ENCODE measurements around the gene RTCB.
A peak's percentile ranks its signal among the peaks of the same experiment; 100 is the strongest.

RTCB gene

DNA sequence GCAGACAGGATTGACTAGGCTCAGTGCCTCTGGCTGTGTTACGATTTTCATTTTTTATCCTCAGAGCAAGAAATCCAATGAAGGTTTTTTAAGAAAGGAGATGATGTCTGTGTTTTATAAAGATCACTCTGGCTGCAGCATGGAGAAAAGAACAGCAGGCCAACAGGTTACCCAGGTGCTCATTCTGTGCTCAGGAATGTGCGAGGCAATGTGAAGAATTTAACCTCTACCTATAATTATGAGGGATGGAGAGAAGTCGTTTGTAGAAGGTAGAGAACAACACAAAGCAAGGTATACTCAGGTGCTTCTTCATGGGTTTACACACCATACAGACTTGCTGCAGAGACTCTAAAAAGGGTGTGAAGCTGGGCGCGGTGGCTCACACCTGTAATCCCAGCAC, 10.0 kb upstream of the RTCB start:
- Histone ChIP-seq H4K20me1 (ENCODE audit: insufficient read depth, low read length) (no peaks in the 10 kb centered on the region), H3K79me2 (ENCODE audit: low read length) (no peaks in the 10 kb centered on the region), H3K9me3 (ENCODE audit: insufficient read depth, low read length) (no peaks in the 10 kb centered on the region), H3K4me2 (ENCODE audit: low read length) (peak overlapping the region; percentile 42), H3K36me3 (replicated peaks; ENCODE audit: low read depth, low read length) (no peaks in the 10 kb centered on the region), H3K4me3 (ENCODE audit: low read length) (no peak overlapping the region), H3K9ac (ENCODE audit: low read length) (no peak overlapping the region), H3K27ac (ENCODE audit: low read length) (no peak overlapping the region), H3K27me3 (ENCODE audit: low read depth, low read length) (peaks cover 11% of the 10 kb centered on the region), H2AFZ (ENCODE audit: low read depth, low read length) (no peak overlapping the region), H3K4me1 (ENCODE audit: low read length) (peaks cover 14% of the 10 kb centered on the region)
- TF ChIP-seq, protein P1, sequence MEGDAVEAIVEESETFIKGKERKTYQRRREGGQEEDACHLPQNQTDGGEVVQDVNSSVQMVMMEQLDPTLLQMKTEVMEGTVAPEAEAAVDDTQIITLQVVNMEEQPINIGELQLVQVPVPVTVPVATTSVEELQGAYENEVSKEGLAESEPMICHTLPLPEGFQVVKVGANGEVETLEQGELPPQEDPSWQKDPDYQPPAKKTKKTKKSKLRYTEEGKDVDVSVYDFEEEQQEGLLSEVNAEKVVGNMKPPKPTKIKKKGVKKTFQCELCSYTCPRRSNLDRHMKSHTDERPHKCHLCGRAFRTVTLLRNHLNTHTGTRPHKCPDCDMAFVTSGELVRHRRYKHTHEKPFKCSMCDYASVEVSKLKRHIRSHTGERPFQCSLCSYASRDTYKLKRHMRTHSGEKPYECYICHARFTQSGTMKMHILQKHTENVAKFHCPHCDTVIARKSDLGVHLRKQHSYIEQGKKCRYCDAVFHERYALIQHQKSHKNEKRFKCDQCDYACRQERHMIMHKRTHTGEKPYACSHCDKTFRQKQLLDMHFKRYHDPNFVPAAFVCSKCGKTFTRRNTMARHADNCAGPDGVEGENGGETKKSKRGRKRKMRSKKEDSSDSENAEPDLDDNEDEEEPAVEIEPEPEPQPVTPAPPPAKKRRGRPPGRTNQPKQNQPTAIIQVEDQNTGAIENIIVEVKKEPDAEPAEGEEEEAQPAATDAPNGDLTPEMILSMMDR (IDR thresholded peaks at IDR 0.05; ENCODE audit: low read depth, low read length): no peak

DNA sequence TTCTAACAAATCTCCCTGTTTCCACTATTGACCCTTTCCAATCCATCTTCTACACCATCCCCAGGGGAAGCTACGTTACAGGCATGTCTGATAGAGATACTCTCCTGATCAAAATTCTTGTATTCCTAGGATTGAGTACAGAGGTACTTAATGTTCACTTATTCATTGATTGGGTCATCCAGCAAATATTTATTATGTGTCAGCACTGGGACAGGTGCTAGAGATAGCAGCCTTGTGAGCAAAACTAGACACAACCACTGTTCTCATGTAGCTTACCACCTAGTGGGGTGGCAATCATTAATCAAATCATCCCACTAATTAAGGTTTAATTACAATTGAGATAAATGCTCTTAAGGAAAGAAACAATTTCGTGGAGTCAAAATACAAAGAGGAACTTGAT, 9.4 kb upstream of the RTCB start:
- no peaks in the 10 kb centered on the region for H3K9me3 ChIP-seq (ENCODE audit: insufficient read depth, low read length)
- H2AFZ ChIP-seq (ENCODE audit: low read depth, low read length): no peak overlapping the region
- H3K27ac ChIP-seq (ENCODE audit: low read length): no peak overlapping the region
- peaks cover 19% of the 10 kb centered on the region for H3K4me1 ChIP-seq (ENCODE audit: low read length)
- H3K27me3 ChIP-seq (ENCODE audit: low read depth, low read length): peaks cover 11% of the 10 kb centered on the region
- TF ChIP-seq EZH2phosphoT487 (IDR thresholded peaks at IDR 0.05; ENCODE audit: low read depth): no peak
- TF ChIP-seq, protein P1 (IDR thresholded peaks at IDR 0.05; ENCODE audit: low read depth, low read length): no peak
- H3K4me2 ChIP-seq (ENCODE audit: low read length): peak overlapping the region; percentile 42
- no peaks in the 10 kb centered on the region for H3K79me2 ChIP-seq (ENCODE audit: low read length)
- no peaks in the 10 kb centered on the region for H4K20me1 ChIP-seq (ENCODE audit: insufficient read depth, low read length)
- no peaks in the 10 kb centered on the region for H3K36me3 ChIP-seq (replicated peaks; ENCODE audit: low read depth, low read length)
- H3K9ac ChIP-seq (ENCODE audit: low read length): no peak overlapping the region
- no peak overlapping the region for H3K4me3 ChIP-seq (ENCODE audit: low read length)

DNA sequence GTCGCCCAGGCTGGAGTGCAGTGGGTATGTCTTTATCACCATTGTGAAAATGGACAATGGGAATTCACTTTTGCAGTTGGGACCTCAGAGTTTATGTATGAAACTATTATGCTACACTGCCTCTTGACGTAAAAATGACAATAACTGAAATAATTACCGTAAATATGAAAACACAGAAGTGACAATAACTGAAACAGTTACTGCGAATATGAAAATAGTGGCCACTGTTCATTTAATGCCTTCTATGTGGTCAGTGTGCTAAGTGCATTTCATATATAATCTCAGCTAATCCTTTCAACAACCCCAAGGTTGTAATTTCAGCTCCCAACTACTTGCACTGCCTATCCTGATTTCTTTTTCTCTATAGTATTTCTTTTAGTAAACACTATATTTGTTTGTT, 5.9 kb upstream of the RTCB start:
- Histone ChIP-seq H3K9me3 (ENCODE audit: insufficient read depth, low read length) (no peaks in the 10 kb centered on the region), H3K9ac (ENCODE audit: low read length) (no peak overlapping the region), H3K27ac (ENCODE audit: low read length) (no peak overlapping the region), H3K4me2 (ENCODE audit: low read length) (no peak overlapping the region), H3K4me3 (ENCODE audit: low read length) (no peak overlapping the region), H2AFZ (ENCODE audit: low read depth, low read length) (no peak overlapping the region), H3K79me2 (ENCODE audit: low read length) (no peaks in the 10 kb centered on the region), H3K27me3 (ENCODE audit: low read depth, low read length) (peaks cover 7% of the 10 kb centered on the region), H3K36me3 (replicated peaks; ENCODE audit: low read depth, low read length) (no peaks in the 10 kb centered on the region), H3K4me1 (ENCODE audit: low read length) (peaks cover 37% of the 10 kb centered on the region), H4K20me1 (ENCODE audit: insufficient read depth, low read length) (no peaks in the 10 kb centered on the region)
- TF ChIP-seq EZH2phosphoT487 (IDR thresholded peaks at IDR 0.05; ENCODE audit: low read depth): no peak
- TF ChIP-seq, protein P1 (IDR thresholded peaks at IDR 0.05; ENCODE audit: low read depth, low read length): no peak

DNA sequence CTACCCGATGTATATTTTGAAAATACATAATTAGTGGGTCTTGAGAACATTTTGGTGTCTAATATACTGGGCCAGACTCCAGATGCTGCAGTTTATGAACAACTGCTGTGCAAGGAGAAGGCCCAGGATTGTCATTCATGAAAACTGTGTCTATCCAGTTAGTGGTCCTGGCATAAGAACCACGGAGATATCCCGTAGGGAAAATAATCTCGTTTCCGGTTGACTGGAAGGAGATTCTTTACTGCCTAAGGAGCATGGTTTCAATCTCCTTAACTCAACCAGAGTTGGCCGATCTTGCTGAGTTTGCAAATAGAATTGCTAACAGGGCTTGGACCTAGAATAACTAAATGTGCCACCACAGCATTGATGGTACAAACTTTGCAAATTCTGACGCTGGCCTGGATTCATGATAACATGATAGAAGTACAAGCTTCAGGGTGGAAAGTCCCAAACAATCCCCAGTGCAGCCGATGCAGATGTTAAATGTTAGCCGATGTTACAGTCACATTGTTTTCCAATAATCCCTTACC, 4.6 kb upstream of the RTCB start:
- Histone ChIP-seq H3K9me3 (ENCODE audit: insufficient read depth, low read length) (no peaks in the 10 kb centered on the region), H3K27me3 (ENCODE audit: low read depth, low read length) (peaks cover 4% of the 10 kb centered on the region; the same call in 1 of the 2 replicates), H3K4me1 (ENCODE audit: low read length) (peaks cover 36% of the 10 kb centered on the region), H3K4me3 (ENCODE audit: low read length) (peak overlapping the region; percentile 29), H3K9ac (ENCODE audit: low read length) (peak overlapping the region; percentile 29), H3K36me3 (replicated peaks; ENCODE audit: low read depth, low read length) (peaks cover under 1% of the 10 kb centered on the region), H3K4me2 (ENCODE audit: low read length) (peak overlapping the region; percentile 75), H4K20me1 (ENCODE audit: insufficient read depth, low read length) (no peaks in the 10 kb centered on the region; the same call in 1 of the 2 replicates), H3K79me2 (ENCODE audit: low read length) (peaks cover 6% of the 10 kb centered on the region), H3K27ac (ENCODE audit: low read length) (peak overlapping the region; percentile 60), H2AFZ (ENCODE audit: low read depth, low read length) (peak overlapping the region; percentile 80)
- TF ChIP-seq, protein P1 (IDR thresholded peaks at IDR 0.05; ENCODE audit: low read depth, low read length): no peak
- no peak for TF ChIP-seq EZH2phosphoT487 (IDR thresholded peaks at IDR 0.05; ENCODE audit: low read depth)

Data from OCI-LY3 (cell line).